ENCODE data around the gene UBXN11.

DNA sequence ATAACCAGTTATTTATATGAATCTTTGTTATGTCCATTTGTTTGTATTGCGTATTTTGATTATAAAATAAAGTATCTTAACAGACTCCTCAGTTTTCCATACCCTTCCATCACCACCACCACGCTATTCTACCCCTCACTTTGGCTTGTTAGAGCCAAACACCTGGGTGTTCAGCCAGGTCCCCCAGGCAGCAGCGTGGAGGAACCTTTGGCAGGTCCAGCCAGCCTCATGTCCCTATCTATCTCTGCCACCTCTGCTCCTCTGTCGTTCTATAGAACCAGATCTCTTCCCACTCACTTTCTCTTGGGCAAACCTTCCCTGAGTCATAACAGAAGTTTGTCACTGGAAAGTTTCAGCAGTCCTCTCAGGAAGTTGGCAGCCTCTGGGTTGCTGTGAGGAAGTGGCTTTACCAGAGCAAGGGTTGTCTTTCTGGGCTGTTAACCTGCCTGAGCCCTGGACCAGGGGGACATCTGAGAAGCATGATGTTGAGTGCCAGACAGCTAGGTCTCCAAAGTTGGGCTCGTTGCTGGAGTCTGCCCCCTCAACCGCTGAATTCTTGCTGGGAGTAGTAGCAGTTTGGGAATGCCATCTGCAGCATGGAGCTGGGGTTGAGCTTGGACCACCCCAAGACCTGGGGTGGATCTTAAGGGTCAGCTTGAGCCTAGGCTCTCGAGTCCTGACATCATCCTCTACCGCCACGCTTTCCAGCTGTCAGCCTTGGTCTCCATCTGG, 27.5 kb downstream of the UBXN11 start:
- TF ChIP-seq, protein P1, sequence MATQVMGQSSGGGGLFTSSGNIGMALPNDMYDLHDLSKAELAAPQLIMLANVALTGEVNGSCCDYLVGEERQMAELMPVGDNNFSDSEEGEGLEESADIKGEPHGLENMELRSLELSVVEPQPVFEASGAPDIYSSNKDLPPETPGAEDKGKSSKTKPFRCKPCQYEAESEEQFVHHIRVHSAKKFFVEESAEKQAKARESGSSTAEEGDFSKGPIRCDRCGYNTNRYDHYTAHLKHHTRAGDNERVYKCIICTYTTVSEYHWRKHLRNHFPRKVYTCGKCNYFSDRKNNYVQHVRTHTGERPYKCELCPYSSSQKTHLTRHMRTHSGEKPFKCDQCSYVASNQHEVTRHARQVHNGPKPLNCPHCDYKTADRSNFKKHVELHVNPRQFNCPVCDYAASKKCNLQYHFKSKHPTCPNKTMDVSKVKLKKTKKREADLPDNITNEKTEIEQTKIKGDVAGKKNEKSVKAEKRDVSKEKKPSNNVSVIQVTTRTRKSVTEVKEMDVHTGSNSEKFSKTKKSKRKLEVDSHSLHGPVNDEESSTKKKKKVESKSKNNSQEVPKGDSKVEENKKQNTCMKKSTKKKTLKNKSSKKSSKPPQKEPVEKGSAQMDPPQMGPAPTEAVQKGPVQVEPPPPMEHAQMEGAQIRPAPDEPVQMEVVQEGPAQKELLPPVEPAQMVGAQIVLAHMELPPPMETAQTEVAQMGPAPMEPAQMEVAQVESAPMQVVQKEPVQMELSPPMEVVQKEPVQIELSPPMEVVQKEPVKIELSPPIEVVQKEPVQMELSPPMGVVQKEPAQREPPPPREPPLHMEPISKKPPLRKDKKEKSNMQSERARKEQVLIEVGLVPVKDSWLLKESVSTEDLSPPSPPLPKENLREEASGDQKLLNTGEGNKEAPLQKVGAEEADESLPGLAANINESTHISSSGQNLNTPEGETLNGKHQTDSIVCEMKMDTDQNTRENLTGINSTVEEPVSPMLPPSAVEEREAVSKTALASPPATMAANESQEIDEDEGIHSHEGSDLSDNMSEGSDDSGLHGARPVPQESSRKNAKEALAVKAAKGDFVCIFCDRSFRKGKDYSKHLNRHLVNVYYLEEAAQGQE (IDR thresholded peaks at IDR 0.05; ENCODE audit: insufficient read depth in 1 of 2, low read depth in 2 of 2, low read length in 2 of 2): no peak
- TF ChIP-seq SIN3A (IDR thresholded peaks at IDR 0.05; ENCODE audit: borderline replicate concordance, insufficient read depth, low read length): no peak
- no peak for TF ChIP-seq POLR2AphosphoS5 (IDR thresholded peaks at IDR 0.05; ENCODE audit: low read depth, low read length)
- no peak for TF ChIP-seq TAF1 (IDR thresholded peaks at IDR 0.05; ENCODE audit: borderline replicate concordance, insufficient read depth, low read length)

Measured in PFSK-1 (cell line).